HG02938 (cell line): ENCODE measurements around the gene ITIH3.

Experiments used
- ATAC-seq: cut with Tn5 transposase; IDR thresholded peaks from one replicate; pipeline ENCODE4 v1.9.1; 2021; ENCODE audit warnings: mild to moderate bottlenecking, moderate library complexity; ENCODE audit not compliant: unreplicated experiment

The ITIH3 gene

DNA sequence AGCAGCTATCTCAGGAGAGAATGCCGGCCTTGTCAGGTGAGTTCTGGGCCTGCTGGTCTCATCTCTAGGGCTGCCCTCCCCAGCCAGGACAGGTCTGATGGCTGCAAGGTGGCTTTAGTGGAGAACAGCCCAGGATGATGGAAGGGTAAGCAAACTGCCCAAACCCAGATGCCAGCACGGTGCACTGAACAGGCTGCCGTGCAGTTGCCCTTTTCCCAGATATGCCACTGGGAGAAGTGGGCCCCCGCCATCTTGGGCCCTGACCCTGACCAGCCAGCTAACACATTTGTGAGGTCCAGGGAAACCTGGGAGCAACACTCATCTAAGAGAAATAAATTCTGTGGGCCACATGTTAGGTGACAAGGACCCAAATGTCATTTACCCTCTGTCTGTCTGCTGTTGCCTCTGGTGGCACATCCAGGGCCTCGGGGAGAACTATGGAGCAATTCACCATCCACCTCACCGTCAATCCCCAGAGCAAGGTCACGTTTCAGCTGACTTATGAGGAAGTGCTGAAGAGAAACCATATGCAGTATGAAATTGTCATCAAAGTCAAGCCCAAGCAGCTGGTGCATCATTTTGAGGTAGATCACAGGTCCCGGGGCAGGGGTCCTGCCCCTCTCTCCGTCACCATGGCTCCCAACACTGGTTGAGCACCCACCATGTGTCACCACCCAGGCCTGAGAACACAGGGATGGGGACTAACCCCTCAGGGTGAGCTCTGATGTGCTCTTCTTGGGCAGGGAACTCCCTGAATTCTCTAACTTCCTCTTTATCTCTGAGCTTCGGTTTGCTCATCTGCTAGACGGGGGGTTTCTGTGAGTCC is 15.4 kb upstream of the ITIH3 start:
- ATAC-seq: peak; percentile 81

DNA sequence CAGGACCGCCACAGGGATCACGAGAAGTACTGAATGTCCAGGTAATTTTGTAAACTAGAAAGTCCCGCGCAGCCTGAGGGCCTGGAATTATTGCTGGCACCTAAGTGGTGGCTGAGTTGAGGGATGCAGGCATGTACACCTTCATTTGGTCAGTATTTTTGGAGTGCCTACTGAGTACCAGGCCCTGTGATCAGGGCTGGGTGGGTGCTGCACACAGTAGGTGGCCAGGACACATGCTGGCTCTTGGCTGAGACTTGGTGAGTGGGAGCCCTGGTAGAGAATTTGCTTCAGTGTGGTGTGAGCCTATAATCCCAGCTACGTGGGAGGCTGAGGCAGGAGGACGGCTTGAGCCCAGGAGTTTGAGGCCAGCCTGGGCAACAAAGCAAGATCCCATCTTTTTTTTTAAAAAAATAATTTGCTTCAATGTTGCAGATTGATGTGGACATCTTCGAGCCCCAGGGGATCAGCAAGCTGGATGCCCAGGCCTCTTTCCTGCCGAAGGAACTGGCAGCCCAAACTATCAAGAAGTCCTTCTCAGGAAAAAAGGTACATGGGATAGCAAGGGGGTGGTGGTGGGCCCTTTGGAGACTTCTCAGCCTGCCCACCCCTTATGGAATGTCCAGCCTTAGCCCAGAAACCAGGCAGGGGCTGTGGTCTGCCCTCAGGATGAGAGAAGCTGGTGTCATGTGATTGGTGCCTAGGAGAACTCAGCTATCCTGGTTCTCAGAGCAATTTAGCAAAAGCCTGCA is 14.6 kb upstream of the ITIH3 start:
- ATAC-seq: no peak

DNA sequence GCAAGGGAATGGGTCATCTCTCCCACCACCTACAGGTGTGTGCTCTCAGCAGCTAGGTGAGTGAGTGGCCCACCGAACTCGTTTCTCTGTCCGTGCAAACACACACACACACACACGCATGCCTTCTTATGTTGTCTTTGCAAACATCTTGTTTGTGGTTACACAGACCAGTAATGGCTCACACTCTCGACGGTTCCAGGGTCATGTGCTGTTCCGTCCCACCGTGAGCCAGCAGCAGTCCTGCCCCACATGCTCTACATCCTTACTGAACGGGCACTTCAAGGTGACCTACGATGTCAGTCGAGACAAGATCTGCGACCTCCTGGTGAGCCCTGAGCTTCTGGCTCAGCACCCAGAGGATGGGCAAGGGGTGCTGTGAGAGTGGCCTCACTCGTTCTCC is 12.9 kb upstream of the ITIH3 start:
- no peak for ATAC-seq

DNA sequence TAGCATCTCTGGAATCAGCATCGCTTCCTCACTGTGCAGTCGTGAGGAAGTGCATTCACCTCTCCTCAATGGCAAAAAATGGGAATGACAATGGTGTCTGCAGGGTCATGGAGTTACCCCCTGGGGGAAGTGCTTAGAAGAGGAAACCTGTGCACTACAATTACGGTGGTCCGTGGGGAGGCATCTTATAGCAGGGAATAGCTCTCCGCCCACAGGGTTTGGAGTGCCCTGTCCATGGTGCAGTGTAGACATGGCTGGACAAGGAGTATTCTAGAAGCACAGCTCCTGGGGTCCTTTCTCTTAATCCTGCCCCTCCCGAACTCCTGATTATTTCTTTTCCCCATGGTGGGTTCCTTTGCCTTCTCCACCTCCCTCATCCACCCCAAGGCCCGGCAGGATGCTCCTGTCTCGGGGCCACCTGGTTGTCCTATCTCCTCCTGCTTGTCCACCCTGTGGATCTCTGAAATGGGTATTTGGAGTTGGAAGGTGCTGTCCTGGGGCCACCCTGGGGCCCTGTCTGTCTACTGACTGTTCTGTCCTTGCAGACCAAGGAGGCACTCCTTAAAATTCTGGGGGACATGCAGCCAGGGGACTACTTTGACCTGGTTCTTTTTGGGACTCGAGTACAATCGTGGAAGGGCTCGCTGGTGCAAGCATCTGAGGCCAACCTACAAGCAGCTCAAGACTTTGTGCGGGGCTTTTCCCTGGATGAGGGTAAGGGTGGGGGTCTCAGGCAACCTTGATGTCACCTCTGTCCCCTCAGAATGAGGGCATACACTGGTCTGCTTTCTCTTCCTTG is 12.0 kb upstream of the ITIH3 start:
- no peak for ATAC-seq

DNA sequence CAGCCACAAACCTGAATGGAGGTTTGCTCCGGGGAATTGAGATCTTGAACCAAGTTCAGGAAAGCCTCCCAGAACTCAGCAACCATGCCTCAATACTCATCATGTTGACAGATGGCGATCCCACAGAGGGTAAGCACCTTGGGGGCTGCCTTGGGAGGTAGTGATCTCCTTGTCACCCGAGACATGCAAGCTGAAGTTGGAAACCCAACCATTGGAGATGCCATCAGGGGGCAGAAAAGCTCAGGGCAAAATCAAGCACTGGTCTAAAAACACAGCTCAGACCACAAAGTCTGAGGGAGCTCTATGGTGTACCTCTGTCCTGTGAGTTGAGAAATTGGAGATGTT is 11.4 kb upstream of the ITIH3 start:
- no peak for ATAC-seq

DNA sequence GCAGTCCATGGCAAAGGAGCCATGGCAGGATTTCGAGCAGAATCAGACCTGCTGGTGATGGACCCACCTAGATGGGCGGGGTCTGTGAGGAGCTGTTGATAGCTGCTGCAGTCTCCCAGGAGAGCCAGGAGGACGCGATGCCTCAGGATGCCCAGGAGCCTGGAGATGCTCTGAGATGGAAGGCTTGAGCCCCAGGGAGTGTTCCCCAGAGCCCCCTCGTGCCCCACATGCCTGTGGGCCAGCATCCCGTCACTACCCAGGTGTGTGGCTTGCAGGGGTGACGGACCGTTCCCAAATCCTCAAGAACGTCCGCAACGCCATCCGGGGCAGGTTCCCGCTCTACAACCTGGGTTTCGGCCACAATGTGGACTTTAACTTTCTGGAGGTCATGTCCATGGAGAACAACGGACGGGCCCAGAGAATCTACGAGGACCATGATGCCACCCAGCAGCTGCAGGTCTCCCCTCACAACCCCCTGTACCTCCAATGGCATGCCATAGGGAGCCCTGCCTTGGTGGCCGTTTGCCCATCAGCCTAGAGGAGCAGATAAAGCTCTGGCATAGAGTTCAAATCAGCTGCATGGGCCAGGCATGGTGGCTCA is 10.5 kb upstream of the ITIH3 start:
- no peak for ATAC-seq

DNA sequence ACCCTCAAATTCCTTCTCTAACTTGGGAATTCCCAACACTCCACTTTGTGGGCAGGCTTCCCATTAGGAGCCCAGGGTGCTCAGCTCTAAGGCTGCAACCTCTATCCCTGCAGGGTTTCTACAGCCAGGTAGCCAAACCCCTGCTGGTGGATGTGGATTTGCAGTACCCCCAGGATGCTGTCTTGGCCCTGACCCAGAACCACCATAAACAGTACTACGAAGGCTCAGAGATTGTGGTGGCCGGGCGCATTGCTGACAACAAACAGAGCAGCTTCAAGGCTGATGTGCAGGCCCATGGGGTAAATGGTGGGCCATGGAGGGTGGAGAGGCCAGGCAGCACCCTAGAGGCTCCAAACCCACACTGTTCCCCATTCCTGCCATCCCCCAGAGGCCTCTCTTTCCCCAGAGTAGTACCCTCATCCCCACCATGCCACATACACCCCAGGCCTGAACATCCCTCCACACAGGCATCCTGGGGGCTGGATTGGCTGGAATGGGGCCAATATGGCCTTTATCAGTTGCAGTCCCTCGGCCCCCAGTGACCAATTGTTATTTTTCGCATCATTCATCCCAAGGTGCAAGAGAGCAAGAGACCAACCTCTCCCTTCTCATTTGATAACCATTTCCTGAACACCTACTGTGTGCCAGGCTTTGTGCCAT is 9.5 kb upstream of the ITIH3 start:
- ATAC-seq: no peak

DNA sequence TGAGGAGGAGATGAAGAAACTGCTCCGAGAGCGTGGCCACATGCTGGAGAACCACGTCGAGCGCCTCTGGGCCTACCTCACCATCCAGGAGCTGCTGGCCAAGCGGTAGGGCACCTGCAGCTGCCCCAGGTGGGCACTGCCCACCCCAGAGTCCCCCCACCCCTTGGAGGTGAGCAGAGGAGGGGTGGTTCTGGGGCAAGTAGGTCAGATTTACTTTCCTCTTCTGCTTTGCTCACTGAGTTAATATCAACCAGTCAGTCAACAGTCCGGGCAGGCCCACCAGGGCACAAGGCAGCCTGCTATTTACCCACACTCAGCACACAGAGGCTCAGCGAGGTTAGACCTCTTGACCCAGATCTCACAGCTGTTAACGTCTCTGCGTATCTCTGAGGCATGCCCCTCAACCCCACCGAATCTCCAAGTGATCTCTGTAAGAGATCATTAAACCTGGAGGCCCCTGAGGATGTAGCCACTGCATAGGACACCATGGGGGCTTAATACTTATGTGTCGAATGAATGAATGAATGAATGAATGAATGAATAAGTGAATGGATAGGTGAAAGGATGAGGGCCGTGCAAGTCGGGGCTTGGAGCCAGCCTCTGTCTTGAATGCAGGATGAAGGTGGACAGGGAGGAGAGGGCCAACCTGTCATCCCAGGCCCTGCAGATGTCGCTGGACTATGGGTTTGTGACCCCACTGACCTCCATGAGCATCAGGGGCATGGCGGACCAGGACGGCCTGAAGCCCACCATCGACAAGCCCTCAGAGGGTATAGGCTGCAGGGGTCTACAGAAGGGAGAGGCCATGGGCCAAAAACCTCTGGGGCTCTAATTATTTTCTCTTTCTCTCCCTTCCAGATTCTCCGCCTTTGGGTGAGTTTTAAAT is 8.0 kb upstream of the ITIH3 start:
- no peak for ATAC-seq

DNA sequence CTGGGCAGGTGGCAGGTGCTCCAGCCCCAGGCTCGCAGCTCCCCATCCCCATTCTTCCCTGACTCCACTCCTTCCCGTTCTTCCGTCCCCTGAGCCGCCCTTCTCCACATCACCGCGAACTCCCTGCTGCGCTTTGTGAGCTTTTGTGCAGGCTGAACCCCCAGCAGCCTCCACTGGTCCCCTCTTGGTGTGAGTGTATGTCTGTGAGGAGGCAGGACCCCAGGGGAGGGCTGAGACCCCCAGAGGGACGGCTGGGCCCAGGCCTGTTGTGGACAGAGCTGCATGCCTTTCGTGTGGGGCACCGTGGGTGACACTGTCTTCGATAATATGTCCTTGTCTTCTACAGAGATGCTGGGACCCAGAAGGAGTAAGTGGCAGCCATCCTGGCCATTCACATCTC is 7.3 kb upstream of the ITIH3 start:
- no peak for ATAC-seq

DNA sequence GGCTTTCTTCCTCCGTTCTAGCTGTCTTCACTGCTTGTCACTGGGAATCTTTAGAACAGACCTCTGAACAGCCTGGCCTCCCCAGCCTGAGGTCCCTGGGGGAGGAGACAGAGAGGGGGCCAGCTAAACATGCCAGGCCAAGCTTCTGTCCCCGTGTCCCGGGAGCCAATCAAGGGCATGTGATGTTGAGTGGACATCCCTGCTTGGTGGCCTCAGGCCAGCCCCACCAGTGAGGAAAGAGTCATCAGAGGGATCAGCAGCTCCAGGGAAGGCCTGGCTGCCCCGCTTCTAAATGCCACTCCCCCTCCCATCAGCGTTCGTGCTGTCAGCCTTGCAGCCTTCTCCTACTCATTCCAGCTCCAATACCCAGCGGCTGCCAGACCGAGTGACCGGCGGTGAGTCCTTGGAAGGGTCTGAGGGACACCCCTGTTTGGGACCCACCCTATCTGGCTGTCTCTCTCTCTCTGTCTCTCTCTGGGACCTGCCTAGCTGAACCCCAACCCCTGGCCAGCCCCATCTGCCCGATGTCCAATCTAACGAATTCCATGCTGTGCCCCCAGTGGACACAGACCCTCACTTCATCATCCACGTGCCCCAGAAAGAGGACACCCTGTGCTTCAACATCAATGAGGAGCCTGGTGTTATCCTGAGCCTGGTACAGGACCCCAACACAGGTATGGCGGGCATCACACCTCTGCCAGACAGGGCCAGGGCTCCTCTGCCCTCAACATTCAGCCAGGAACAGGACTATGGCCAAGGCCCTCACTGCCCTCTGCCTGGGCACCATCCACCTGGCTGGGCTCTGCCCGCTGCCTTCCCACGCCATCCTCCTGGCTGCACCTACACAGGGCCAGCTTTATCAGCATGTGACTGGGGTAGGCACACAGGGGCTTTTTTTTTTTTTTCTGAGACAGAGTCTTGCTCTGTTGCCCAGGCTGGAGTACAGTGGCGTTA is 6.6 kb upstream of the ITIH3 start:
- ATAC-seq: no peak

DNA sequence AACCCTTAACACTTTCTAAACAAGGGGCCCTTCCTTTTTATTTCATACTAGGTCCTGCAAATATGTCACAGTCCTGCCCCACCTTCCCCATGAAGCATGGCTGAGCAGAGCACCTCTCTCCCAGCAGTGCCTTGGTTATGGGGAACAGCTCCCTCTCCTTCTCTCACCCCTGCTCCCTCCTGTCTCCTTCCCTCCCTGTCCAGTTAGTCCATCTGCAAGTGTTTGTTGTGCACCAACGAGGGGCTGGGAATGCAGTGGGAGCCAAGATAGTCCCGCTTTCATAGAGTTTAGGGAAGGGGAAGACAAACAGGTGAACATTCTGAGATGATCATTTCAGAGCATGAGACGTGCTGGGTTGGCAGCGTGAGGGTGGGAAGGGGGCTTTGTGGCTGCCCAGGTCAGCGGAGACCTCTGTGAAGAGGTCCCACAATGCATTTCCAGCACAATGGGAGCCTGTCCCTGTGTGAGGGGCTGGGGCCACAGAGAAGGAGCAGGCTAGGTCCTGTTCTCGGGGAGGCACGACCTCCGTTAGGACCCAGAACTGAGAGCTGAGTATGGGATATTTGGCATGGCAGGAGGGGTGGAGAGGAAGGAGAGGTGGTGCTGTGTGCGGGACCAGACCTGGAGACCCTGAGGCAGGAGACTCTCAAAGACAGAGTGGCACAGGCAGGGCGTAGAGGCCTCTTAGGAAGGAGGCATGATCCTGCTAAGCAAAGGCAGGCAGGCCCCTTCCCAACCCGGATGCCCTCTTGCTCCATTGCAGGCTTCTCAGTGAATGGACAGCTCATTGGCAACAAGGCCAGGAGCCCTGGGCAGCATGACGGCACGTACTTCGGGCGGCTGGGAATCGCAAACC is 5.5 kb upstream of the ITIH3 start:
- no peak for ATAC-seq

DNA sequence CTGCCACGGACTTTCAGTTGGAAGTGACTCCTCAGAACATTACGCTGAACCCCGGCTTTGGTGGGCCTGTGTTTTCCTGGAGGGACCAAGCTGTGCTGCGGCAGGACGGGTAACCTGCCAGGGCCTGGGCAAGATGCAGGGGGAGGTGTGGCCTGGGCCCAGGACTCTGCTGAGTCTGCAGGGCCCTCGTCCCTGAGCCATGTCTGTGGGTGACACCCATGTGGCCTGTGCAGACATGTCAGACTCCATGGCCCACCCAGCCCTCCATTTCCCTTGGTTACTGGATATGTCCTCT is 4.9 kb upstream of the ITIH3 start:
- no peak for ATAC-seq

DNA sequence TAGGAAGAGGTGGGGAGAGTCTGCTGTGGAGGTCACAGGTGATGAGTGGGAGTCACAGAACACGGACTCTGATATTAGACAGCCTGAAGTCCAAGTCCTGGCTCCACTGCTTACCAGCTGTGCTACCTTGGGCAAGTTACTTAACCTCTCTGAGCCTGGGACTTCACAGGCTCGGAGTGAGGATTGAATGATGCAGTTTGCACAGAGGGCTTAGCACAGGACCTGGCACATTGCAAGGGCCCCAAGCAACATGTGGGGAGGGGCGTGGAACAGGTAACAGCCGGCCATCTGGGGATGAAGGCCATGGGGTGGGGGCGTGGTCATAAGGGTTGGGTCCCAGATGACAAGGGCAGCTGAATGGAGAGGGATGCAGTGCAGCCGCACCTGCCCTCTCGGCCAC is 4.3 kb upstream of the ITIH3 start:
- ATAC-seq: no peak

DNA sequence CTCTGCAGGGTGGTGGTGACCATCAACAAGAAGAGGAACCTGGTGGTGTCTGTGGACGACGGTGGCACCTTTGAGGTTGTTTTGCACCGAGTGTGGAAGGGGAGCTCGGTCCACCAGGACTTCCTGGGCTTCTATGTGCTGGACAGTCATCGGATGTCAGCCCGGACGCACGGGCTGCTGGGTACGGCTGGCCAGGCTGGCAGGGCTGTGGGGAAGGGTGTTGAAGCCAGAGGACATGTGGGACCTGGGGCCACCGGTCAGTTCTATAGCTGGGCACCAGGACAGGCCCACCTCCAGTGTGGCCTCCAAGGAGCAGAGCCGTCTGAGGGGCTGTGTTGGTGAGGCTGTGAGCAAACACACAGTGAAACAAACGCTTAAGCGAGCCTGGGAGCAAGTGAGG is 3.9 kb upstream of the ITIH3 start:
- ATAC-seq: no peak

DNA sequence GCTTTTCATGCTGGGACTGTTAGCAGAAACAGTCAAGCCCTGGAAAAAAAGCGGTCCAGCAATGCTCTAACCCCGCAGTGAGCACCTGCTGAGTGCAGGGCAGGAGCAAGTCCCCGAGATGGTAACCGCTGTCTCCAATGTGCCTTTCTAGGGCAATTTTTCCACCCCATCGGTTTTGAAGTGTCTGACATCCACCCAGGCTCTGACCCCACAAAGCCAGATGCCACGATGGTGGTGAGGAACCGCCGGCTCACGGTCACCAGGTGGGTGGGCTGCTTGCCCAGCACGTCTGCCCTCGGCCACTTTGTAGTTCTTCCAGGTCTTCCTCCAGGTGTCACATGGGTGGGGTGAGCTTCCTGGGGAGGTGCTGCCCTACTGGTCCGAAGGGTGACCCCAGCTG is 3.2 kb upstream of the ITIH3 start:
- no peak for ATAC-seq

DNA sequence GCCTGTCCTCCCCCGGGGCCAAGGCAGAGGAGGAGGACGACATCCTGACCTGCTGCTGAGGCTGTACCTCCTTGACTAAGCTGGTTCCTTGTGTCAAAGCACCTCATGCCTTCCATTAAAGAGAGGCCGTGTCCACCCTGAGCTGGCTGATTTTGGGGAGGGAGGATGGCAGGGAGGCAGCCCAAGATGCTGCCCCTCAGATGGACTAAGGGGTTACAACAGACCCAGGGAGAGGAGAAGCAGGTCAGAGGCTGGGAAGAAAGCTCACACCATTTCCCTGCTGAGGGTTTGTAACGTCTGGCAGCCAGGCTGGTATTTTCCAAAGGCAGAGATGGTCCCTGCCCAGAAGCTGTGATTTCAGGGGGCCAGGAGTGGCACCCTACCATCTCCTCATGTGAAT is 2.7 kb upstream of the ITIH3 start:
- ATAC-seq: no peak

DNA sequence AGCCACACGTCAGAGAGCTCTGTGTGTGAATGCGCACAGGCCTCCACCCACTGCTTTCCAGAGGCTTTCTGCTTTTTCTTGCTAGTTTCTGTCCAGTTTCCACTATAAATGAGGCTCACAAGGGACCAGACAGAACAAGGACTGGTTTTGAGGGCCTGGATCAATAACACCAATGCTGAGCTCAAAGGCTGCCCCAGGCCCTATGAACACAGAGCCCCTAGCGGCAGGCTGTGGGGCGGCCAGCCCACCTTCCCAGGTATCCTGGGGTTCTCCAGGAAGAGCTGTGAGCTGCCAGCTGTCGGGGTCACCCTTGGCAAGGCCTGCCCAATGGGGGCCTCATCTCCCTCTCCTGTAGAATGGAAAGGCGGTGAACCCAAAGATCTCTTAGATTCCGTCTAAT is 2.2 kb upstream of the ITIH3 start:
- ATAC-seq: no peak
